HL-60 (cell line): Measurements from ENCODE around the gene MKI67.
A peak's percentile ranks its signal among the peaks of the same experiment; 100 is the strongest.

ENCODE experiments used
- DNase-seq, 2 experiments: peaks; one replicate each; pipeline ENCODE4 v3.0.0-alpha.2; 2010 to 2020; ENCODE audit warnings: low read depth in 1 of 2, low spot score in 1 of 2
- H3K27ac ChIP-seq: fragments of 250-450 bp; sonication (Bioruptor Pico); replicated peaks from 2 replicates; pipeline ENCODE4 v1.5.1; 2020; ENCODE audit warnings: mild to moderate bottlenecking, moderate library complexity
- H3K27me3 ChIP-seq: fragments of 250-450 bp; sonication (Bioruptor Pico); 2 replicates; pipeline ENCODE4 v1.5.1; 2021; ENCODE audit warnings: mild to moderate bottlenecking, moderate library complexity; ENCODE audit not compliant: insufficient read depth, poor library complexity, severe bottlenecking
- H3K4me3 ChIP-seq: replicated peaks from 2 replicates; pipeline ENCODE4 v1.5.1; 2011; ENCODE audit warnings: mild to moderate bottlenecking, control low read depth, low read length; ENCODE audit not compliant: insufficient read depth
- CTCF ChIP-seq: IDR thresholded peaks from one replicate; pipeline ENCODE4 v1.5.1; 2011; ENCODE audit warnings: low read length, control low read depth, inconsistent platforms; ENCODE audit not compliant: insufficient read depth
- GABPA ChIP-seq: IDR thresholded peaks from 2 replicates; pipeline ENCODE4 v1.6.1; 2012; ENCODE audit warnings: low read depth
- POLR2AphosphoS5 ChIP-seq: IDR thresholded peaks from 2 replicates; pipeline ENCODE4 v1.6.1; 2012; ENCODE audit warnings: low read depth
- REST ChIP-seq: IDR thresholded peaks from 2 replicates; pipeline ENCODE4 v1.6.1; 2012; ENCODE audit warnings: low read depth; ENCODE audit not compliant: insufficient replicate concordance
- SPI1 ChIP-seq: IDR thresholded peaks from 2 replicates; pipeline ENCODE4 v1.6.1; 2012; ENCODE audit warnings: low read depth, mild to moderate bottlenecking, borderline replicate concordance

MKI67 gene

GRCh38 chr10:128097783-128098182 is 28.4 kb downstream of the MKI67 start:
- no peak overlapping the region for H3K27ac ChIP-seq
- H3K4me3 ChIP-seq, result no peak overlapping the region
- no peak for DNase-seq
- TF ChIP-seq GABPA (no peak), SPI1 (no peak), POLR2AphosphoS5 (peak; percentile 27; the same call in 1 of the 2 replicates), REST (no peak)
- H3K27me3 ChIP-seq, result no peaks in the 10 kb centered on the region

GRCh38 chr10:128096486-128097199 is 29.6 kb downstream of the MKI67 start:
- H3K4me3 ChIP-seq, result no peak overlapping the region
- TF ChIP-seq POLR2AphosphoS5, result no peak
- no peak for TF ChIP-seq REST
- no peak for TF ChIP-seq GABPA
- no peak for TF ChIP-seq CTCF
- TF ChIP-seq SPI1, result no peak
- no peak for DNase-seq
- no peak overlapping the region for H3K27ac ChIP-seq
- no peaks in the 10 kb centered on the region for H3K27me3 ChIP-seq

- no peaks in the 10 kb centered on the region for H3K27me3 ChIP-seq
- H3K27ac ChIP-seq, result no peak overlapping the region
- TF ChIP-seq REST (no peak), GABPA (no peak), POLR2AphosphoS5 (no peak), CTCF (no peak), SPI1 (no peak)
- H3K4me3 ChIP-seq, result no peak overlapping the region
- no peak for DNase-seq
These were observed 30.3 kb downstream of the MKI67 start for GRCh38 chr10:128095753-128096469.
